Measurements from ENCODE around the gene CACNA1G.

Gene CACNA1G

GRCh38 chr17:50668838-50669581 is 108.5 kb downstream of the CACNA1G start:
- Histone ChIP-seq H3K9me2 (replicated peaks; ENCODE audit: low read depth, low read length) (no peaks in the 10 kb centered on the region), H3K9ac (ENCODE audit: low read depth, low read length, poor library complexity, severe bottlenecking) (no peak overlapping the region), H4K20me1 (ENCODE audit: insufficient read depth, low read length, poor library complexity, severe bottlenecking) (no peaks in the 10 kb centered on the region)

GRCh38 chr17:50672071-50672470 is 111.6 kb downstream of the CACNA1G start:
- no peaks in the 10 kb centered on the region for H3F3A ChIP-seq (ENCODE audit: low read depth)

More at GRCh38 chr17:50668838-50669581, 108.5 kb downstream of the CACNA1G start:
- no peaks in the 10 kb centered on the region for H3K79me2 ChIP-seq (ENCODE audit: insufficient read depth, low read length)
- no peak overlapping the region for H2AFZ ChIP-seq (ENCODE audit: low read length)
- no peaks in the 10 kb centered on the region for H3K9me3 ChIP-seq (ENCODE audit: insufficient read depth, low read depth, low read length)
- no peaks in the 10 kb centered on the region for H3K36me3 ChIP-seq (ENCODE audit: insufficient read depth, low read length)
- no peak overlapping the region for H3K4me2 ChIP-seq (ENCODE audit: low read depth, low read length, poor library complexity, severe bottlenecking)
- TF ChIP-seq EZH2phosphoT487 (IDR thresholded peaks at IDR 0.05; ENCODE audit: borderline replicate concordance) (no peak), CTCF (conservative IDR thresholded peaks at IDR 0.05; ENCODE audit: low read length) (no peak)
- peaks cover 2% of the 10 kb centered on the region for H3K4me1 ChIP-seq (ENCODE audit: insufficient read depth, low read length, poor library complexity, severe bottlenecking)
- no peaks in the 10 kb centered on the region for H3F3A ChIP-seq (ENCODE audit: low read depth)
- H3K4me3 ChIP-seq (ENCODE audit: low read length, poor library complexity, severe bottlenecking): no peak overlapping the region
- H3K27me3 ChIP-seq (ENCODE audit: insufficient read depth, low read length, poor library complexity, severe bottlenecking): no peaks in the 10 kb centered on the region

GRCh38 chr17:50672831-50673551 is 112.5 kb downstream of the CACNA1G start:
- Histone ChIP-seq H3K79me2 (ENCODE audit: insufficient read depth, low read length) (no peaks in the 10 kb centered on the region), H3K4me1 (ENCODE audit: insufficient read depth, low read length, poor library complexity, severe bottlenecking) (no peaks in the 10 kb centered on the region), H4K20me1 (ENCODE audit: insufficient read depth, low read length, poor library complexity, severe bottlenecking) (no peaks in the 10 kb centered on the region), H3K4me2 (ENCODE audit: low read depth, low read length, poor library complexity, severe bottlenecking) (no peak overlapping the region), H3K36me3 (ENCODE audit: insufficient read depth, low read length) (no peaks in the 10 kb centered on the region), H2AFZ (ENCODE audit: low read length) (no peak overlapping the region), H3K27me3 (ENCODE audit: insufficient read depth, low read length, poor library complexity, severe bottlenecking) (no peaks in the 10 kb centered on the region), H3K4me3 (ENCODE audit: low read length, poor library complexity, severe bottlenecking) (no peak overlapping the region), H3K9me3 (ENCODE audit: insufficient read depth, low read depth, low read length) (no peaks in the 10 kb centered on the region), H3F3A (ENCODE audit: low read depth) (no peaks in the 10 kb centered on the region), H3K9me2 (replicated peaks; ENCODE audit: low read depth, low read length) (no peaks in the 10 kb centered on the region), H3K9ac (ENCODE audit: low read depth, low read length, poor library complexity, severe bottlenecking) (no peak overlapping the region)
- TF ChIP-seq EZH2phosphoT487 (IDR thresholded peaks at IDR 0.05; ENCODE audit: borderline replicate concordance): no peak
- TF ChIP-seq CTCF (conservative IDR thresholded peaks at IDR 0.05; ENCODE audit: low read length): no peak

More at GRCh38 chr17:50672071-50672470, 111.6 kb downstream of the CACNA1G start:
- Histone ChIP-seq H3K4me2 (ENCODE audit: low read depth, low read length, poor library complexity, severe bottlenecking) (no peak overlapping the region), H3K79me2 (ENCODE audit: insufficient read depth, low read length) (no peaks in the 10 kb centered on the region), H3K9me2 (replicated peaks; ENCODE audit: low read depth, low read length) (no peaks in the 10 kb centered on the region), H3K4me1 (ENCODE audit: insufficient read depth, low read length, poor library complexity, severe bottlenecking) (no peaks in the 10 kb centered on the region), H3K9ac (ENCODE audit: low read depth, low read length, poor library complexity, severe bottlenecking) (no peak overlapping the region), H3K27me3 (ENCODE audit: insufficient read depth, low read length, poor library complexity, severe bottlenecking) (no peaks in the 10 kb centered on the region), H3K4me3 (ENCODE audit: low read length, poor library complexity, severe bottlenecking) (no peak overlapping the region), H3K36me3 (ENCODE audit: insufficient read depth, low read length) (no peaks in the 10 kb centered on the region), H4K20me1 (ENCODE audit: insufficient read depth, low read length, poor library complexity, severe bottlenecking) (no peaks in the 10 kb centered on the region), H3K9me3 (ENCODE audit: insufficient read depth, low read depth, low read length) (no peaks in the 10 kb centered on the region), H2AFZ (ENCODE audit: low read length) (no peak overlapping the region)
- TF ChIP-seq EZH2phosphoT487 (IDR thresholded peaks at IDR 0.05; ENCODE audit: borderline replicate concordance): no peak
- TF ChIP-seq CTCF (conservative IDR thresholded peaks at IDR 0.05; ENCODE audit: low read length): no peak

Data from Loucy (cell line).